HG03066 (cell line): ENCODE data around the gene CPSF7.

Source experiments
- ATAC-seq: cut with Tn5 transposase; IDR thresholded peaks from one replicate; pipeline ENCODE4 v1.9.1; 2021; ENCODE audit warnings: low read depth; ENCODE audit not compliant: unreplicated experiment

Gene CPSF7

DNA sequence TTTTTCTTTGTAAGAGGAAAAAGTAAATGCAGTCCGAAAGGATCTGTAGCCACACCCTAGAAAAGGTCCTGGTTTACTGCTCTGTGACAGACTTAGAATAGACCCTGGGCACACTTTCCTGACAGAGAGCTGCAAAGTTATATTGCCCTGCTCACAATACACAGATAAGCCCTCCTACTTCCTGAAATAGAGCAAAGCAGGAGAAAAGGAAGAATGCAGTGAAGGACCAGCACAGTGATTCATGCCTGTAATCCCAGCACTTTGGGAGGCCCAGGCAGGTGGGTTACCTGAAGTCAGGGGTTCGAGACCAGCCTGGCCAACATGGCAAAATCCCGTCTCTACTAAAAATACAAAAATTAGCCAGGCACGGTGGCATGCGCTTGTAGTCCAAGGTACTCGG lies 70.3 kb downstream of the CPSF7 start:
- ATAC-seq: no peak

- no peak for ATAC-seq
Measured at GRCh38 chr11:61358566-61358965, 71.2 kb downstream of the CPSF7 start.

DNA sequence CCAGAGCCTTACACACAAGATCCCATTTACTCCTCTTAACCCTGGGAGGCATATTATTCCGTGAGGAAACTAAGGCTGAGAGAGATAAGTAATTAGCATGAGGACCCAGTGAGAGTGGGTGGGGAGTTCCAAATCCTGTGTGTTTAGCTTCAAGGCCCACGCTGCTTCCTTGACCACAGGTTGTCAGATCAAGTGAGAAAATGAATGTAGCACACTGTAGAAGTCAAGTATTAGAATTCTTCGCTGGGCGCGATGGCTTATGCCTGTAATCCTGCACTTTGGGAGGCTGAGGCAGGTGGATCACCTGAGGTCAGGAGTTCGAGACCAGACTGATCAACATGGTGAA lies 71.9 kb downstream of the CPSF7 start:
- ATAC-seq: no peak

DNA sequence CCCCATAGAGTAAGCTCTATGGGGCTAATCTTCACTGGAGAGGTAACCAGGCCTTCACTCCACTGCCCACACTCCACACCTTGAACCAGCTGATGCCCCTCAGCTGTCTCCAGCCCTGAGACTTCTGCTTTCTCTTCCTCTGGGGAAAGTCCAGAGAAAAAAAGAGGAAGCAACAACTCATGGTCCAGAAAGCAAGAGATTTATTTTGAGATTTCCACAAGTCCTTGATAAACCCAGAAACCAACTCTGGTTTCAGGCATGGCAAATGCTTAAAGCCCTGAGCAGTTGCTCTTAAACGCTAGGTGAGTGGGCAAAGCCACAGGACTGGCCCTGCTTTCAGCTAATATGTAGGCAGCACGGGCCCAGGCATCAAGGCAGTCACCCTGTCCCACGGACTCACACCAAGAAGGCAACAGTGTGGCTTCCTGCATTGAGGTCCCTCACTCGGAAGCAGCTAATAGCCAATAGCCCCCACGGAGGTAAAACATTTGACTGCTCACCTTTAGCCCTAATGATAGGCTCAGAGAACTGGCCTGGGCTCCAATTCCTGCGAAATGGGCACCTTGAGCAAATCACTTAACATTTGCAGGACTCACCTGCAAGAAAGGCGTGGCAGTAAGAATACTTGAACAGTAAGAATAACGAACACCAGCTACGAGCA lies 72.4 kb downstream of the CPSF7 start:
- ATAC-seq: peak; percentile 42

DNA sequence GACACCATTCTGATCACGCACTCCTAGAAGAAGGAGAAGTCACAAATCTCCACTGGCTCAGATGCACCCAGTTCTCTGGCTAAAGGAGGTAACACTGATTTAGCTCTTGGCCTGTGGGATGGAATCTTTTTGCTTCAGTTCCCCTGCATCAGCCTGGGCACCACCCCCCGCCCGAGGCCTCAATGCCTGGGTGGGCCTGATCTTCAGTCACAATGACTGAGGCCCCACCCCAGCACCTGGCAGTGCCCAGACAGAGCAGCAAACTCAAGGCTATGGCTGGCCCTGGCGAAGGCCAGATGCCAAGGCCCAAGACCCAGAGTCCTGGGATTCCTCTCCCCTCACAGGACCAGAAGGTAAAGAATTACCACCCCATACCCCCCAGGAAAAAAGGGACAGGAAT lies 73.1 kb downstream of the CPSF7 start:
- no peak for ATAC-seq

- no peak for ATAC-seq
Measured at GRCh38 chr11:61354208-61354607, 75.6 kb downstream of the CPSF7 start.

- no peak for ATAC-seq
Measured at GRCh38 chr11:61353131-61354067, 76.4 kb downstream of the CPSF7 start.
